Fibroblast of lung (primary cell): ENCODE results near the gene NMBR. TPM values are rescaled to one million over a fixed set of nuclear protein-coding genes. Genes with fewer than 3 reads are reported as not detected.
"Not testable (repeated sequence)": the region's sequence is repeated elsewhere in the genome, so short reads cannot be mapped to it uniquely, and the experiment has no call there.

Experiments used
- DNase-seq, 2 donors: peaks; one replicate each; pipeline versions ENCODE4 v3.0.0 to v3.0.0-alpha.2; 2010; ENCODE audit warnings: low read depth in 2 of 2
- H2AFZ ChIP-seq: 2 replicates; pipeline ENCODE4 v1.5.1; 2012; ENCODE audit warnings: low read length, control low read depth, inconsistent platforms
- H3K27ac ChIP-seq: 2 replicates; pipeline ENCODE4 v1.5.1; 2011; ENCODE audit warnings: low read length, control low read depth; ENCODE audit not compliant: insufficient read depth
- H3K27me3 ChIP-seq: 2 replicates; pipeline ENCODE4 v1.5.1; 2011; ENCODE audit warnings: mild to moderate bottlenecking, low read length; ENCODE audit not compliant: control insufficient read depth, insufficient read depth
- H3K36me3 ChIP-seq: 2 replicates; pipeline ENCODE4 v1.5.1; 2011; ENCODE audit warnings: low read length; ENCODE audit not compliant: control insufficient read depth, insufficient read depth
- H3K4me1 ChIP-seq: 2 replicates; pipeline ENCODE4 v1.5.1; 2011; ENCODE audit warnings: low read length; ENCODE audit not compliant: control insufficient read depth, insufficient read depth; ENCODE audit errors: extremely low read depth
- H3K4me2 ChIP-seq: 2 replicates; pipeline ENCODE4 v1.5.1; 2011; ENCODE audit warnings: low read length, control low read depth; ENCODE audit not compliant: insufficient read depth; ENCODE audit errors: extremely low read depth
- H3K4me3 ChIP-seq, 4 experiments: fragments of 200-600 bp in 1 of 4; sonication (generic) in 1 of 4; replicated peaks in 1 of 4; 2 replicates each; pipeline ENCODE4 v1.5.1; 2011 to 2016; ENCODE audit warnings: low read length in 4 of 4, low read depth in 3 of 4, mild to moderate bottlenecking in 3 of 4, control low read depth in 2 of 4, inconsistent platforms in 1 of 4, mixed read lengths in 1 of 4; ENCODE audit not compliant: insufficient read depth in 1 of 4; ENCODE audit errors: control extremely low read depth in 1 of 4
- H3K79me2 ChIP-seq: 2 replicates; pipeline ENCODE4 v1.5.1; 2012; ENCODE audit warnings: mild to moderate bottlenecking, low read length, inconsistent platforms; ENCODE audit not compliant: control insufficient read depth, insufficient read depth
- H3K9ac ChIP-seq: 2 replicates; pipeline ENCODE4 v1.5.1; 2011; ENCODE audit warnings: mild to moderate bottlenecking, low read length, control low read depth; ENCODE audit not compliant: insufficient read depth
- H3K9me3 ChIP-seq: 2 replicates; pipeline ENCODE4 v1.5.1; 2012; ENCODE audit warnings: low read depth, low read length; ENCODE audit not compliant: control insufficient read depth, insufficient read depth
- H4K20me1 ChIP-seq: 2 replicates; pipeline ENCODE4 v1.5.1; 2011; ENCODE audit warnings: low read length; ENCODE audit not compliant: control insufficient read depth, insufficient read depth; ENCODE audit errors: extremely low read depth
- EZH2 ChIP-seq: IDR thresholded peaks from 2 replicates; pipeline ENCODE4 v1.5.1; 2012; ENCODE audit warnings: low read length, control low read depth, mild to moderate bottlenecking; ENCODE audit errors: missing control alignments
- polyA plus RNA-seq, 2 donors: library from polyadenylated mRNA; depleted of rRNA in 1 of 2; stranded (reverse) in 1 of 2; unstranded in 1 of 2; fragments of >200 nt; gene quantifications; 2 replicates each; pipeline ENCODE4 v1.2.1, GENCODE V29; 2011 to 2012; ENCODE audit warnings: missing spikeins in 1 of 2
- total RNA-seq: library from RNA; depleted of rRNA; stranded (reverse); fragments of >200 nt; gene quantifications from 2 replicates; pipeline ENCODE4 v1.2.1, GENCODE V29; 2014
- TF ChIP-seq, protein P1 (sequence below), 2 donors: IDR thresholded peaks in 1 of 2; conservative IDR thresholded peaks in 1 of 2; 1 replicate in 1 of 2; 2 replicates in 1 of 2; pipeline ENCODE4 v1.5.1; 2011 to 2012; ENCODE audit warnings: low read length in 2 of 2, control low read depth in 1 of 2, inconsistent platforms in 1 of 2, low read depth in 1 of 2, mild to moderate bottlenecking in 1 of 2

NMBR gene
- total and polyA plus RNA-seq, 2 donors (not counting 1 experiment from before 2014, with no cell fraction given) = 0.05 TPM; not detected in 1

DNA sequence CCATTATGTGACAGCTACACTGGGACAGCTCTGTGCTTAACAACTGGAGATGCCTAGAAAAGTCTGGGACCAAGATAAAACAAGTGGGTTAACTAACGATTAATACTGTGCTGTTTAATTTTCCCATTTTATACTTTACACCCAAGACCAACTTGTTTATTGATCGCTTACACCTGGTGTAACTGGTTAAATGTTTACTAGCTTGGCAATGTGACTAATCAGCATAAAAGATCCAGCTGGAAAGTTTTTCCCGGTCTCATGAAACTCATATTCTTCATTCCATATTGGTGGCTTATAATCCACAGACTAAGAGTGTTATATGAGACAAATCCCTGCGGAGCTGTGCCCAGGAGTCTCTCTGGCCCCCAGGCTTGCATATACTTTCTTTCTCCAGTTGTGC, 115.9 kb downstream of the NMBR start:
- no peaks in the 10 kb centered on the region for H3K9me3 ChIP-seq
- peaks cover 10% of the 10 kb centered on the region for H3K79me2 ChIP-seq
- H3K4me1 ChIP-seq = no peaks in the 10 kb centered on the region
- no peak overlapping the region for H3K27ac ChIP-seq
- no peaks in the 10 kb centered on the region for H3K27me3 ChIP-seq
- no peak overlapping the region for H2AFZ ChIP-seq
- no peaks in the 10 kb centered on the region for H3K36me3 ChIP-seq
- peak overlapping the region; percentile 21 for H3K4me2 ChIP-seq
- TF ChIP-seq EZH2 = no peak
- TF ChIP-seq, protein P1, sequence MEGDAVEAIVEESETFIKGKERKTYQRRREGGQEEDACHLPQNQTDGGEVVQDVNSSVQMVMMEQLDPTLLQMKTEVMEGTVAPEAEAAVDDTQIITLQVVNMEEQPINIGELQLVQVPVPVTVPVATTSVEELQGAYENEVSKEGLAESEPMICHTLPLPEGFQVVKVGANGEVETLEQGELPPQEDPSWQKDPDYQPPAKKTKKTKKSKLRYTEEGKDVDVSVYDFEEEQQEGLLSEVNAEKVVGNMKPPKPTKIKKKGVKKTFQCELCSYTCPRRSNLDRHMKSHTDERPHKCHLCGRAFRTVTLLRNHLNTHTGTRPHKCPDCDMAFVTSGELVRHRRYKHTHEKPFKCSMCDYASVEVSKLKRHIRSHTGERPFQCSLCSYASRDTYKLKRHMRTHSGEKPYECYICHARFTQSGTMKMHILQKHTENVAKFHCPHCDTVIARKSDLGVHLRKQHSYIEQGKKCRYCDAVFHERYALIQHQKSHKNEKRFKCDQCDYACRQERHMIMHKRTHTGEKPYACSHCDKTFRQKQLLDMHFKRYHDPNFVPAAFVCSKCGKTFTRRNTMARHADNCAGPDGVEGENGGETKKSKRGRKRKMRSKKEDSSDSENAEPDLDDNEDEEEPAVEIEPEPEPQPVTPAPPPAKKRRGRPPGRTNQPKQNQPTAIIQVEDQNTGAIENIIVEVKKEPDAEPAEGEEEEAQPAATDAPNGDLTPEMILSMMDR (conservative IDR thresholded peaks at IDR 0.05 in 1 of 2, IDR thresholded peaks at IDR 0.05 in 1 of 2; ENCODE audit: low read depth in 1 of 2, low read length in 2 of 2) = no peak
- H3K9ac ChIP-seq = no peak overlapping the region
- no peaks in the 10 kb centered on the region for H4K20me1 ChIP-seq
- peak in 1 of 2 donors; percentile 11 for DNase-seq
- no peak overlapping the region for H3K4me3 ChIP-seq

DNA sequence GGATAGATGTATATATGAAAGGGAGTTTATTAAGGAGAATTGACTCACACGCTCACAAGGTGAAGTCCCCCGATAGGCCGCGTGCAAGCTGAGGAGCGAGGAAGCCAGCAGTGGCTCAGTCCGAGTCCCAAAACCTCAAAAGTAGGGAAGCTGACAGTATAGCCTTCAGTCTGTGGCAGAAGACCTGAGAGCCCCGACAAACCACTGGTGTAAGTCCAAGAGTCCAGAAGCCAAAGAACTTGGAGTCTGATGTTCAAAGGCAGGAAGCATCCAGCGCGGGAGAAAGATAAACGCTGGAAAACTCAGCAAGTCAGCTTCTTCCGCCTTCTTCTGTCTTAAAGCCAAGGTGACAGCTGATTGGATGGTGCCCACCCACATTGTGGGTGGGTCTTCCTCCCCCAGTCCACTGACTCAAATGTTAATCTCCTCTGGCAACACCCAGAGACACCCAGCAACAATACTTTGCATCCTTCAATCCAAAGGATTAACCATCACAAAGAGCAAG, 116.8 kb downstream of the NMBR start:
- no peaks in the 10 kb centered on the region for H3K27me3 ChIP-seq
- H3K27ac ChIP-seq = peak overlapping the region; percentile 62
- H3K4me2 ChIP-seq = peak overlapping the region; percentile 21
- H3K9ac ChIP-seq = peak overlapping the region; percentile 16
- H2AFZ ChIP-seq = peak overlapping the region; percentile 77
- no peaks in the 10 kb centered on the region for H3K36me3 ChIP-seq
- peak; percentile 62 to 73 for DNase-seq
- H3K4me1 ChIP-seq = no peaks in the 10 kb centered on the region
- H4K20me1 ChIP-seq = no peaks in the 10 kb centered on the region
- H3K9me3 ChIP-seq = no peaks in the 10 kb centered on the region
- H3K79me2 ChIP-seq = peaks cover 10% of the 10 kb centered on the region
- peak overlapping the region; percentile 47 to 66 (median 54) for H3K4me3 ChIP-seq
- no peak for TF ChIP-seq EZH2
- TF ChIP-seq, protein P1 (conservative IDR thresholded peaks at IDR 0.05 in 1 of 2, IDR thresholded peaks at IDR 0.05 in 1 of 2; ENCODE audit: low read depth in 1 of 2, low read length in 2 of 2) = no peak

DNA sequence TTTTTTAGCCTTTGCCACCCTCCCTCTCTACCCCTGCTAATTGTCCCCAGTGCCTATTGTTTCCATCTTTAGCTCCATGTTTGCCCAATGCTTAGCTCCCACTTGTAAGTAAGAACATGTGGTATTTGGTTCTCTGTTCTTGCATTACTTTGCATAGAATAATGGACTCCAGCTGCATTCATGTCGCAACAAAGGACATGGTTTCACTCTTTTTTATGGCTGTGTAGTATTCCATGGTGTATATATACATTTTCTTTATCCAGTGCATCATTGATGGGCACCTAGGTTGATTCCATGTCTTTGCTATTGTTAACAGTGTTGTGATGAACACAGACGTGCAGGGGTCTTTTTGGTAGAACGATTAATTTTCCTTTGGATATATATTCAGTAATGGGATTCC, 118.4 kb downstream of the NMBR start:
- H3K4me2 ChIP-seq = no peak overlapping the region
- DNase-seq = no peak

DNA sequence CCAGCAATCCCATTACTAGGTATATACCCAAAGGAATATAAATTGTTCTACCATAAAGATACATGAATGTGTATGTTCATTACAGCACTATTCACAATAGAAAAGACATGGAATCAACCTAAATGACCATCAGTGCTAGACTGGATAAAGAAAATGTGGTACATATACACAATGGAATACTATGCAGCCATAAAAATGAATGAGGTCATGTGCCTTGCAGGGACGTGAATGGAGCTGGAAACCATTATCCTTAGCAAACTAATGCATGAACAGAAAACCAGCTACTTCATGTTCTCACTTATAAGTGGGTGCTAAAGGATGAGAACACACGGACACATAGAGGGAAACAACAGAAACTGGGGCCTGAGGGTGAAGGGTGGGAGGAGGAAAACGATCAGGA, 119.1 kb downstream of the NMBR start:
- not testable (repeated sequence) for H2AFZ ChIP-seq

More for the DNA sequence above, 118.4 kb downstream of the NMBR start:
- no peak overlapping the region for H3K4me3 ChIP-seq
- H3K27ac ChIP-seq = no peak overlapping the region
- TF ChIP-seq, protein P1 (conservative IDR thresholded peaks at IDR 0.05 in 1 of 2, IDR thresholded peaks at IDR 0.05 in 1 of 2; ENCODE audit: low read depth in 1 of 2, low read length in 2 of 2) = no peak
- no peak overlapping the region for H2AFZ ChIP-seq
- no peaks in the 10 kb centered on the region for H3K27me3 ChIP-seq
- H3K79me2 ChIP-seq = peaks cover 10% of the 10 kb centered on the region
- H3K9me3 ChIP-seq = no peaks in the 10 kb centered on the region
- H3K36me3 ChIP-seq = no peaks in the 10 kb centered on the region
- no peak overlapping the region for H3K9ac ChIP-seq
- no peaks in the 10 kb centered on the region for H3K4me1 ChIP-seq
- no peaks in the 10 kb centered on the region for H4K20me1 ChIP-seq

More for the DNA sequence above, 119.1 kb downstream of the NMBR start:
- not testable (repeated sequence) for H3K4me2 ChIP-seq, H3K9ac ChIP-seq, H3K27ac ChIP-seq, H3K79me2 ChIP-seq, H3K4me3 ChIP-seq, H3K36me3 ChIP-seq, DNase-seq, H3K27me3 ChIP-seq, H4K20me1 ChIP-seq, H3K4me1 ChIP-seq, H3K9me3 ChIP-seq
